Spleen (tissue), 11 donors: Measurements from ENCODE around the gene OR8G1. TPM values are rescaled to one million over a fixed set of nuclear protein-coding genes. Genes with fewer than 3 reads are reported as not detected.

ENCODE experiments used
- DNase-seq: peaks from one replicate; pipeline ENCODE4 v3.0.0-alpha.2; 2020
- H3K27ac ChIP-seq, 8 donors: fragments of 200-600 bp; sonication (generic) in 7 of 8; 1 replicate in 4 of 8; 2 replicates in 4 of 8; pipeline versions ENCODE4 v1.5.0 to v1.8.0; 2016 to 2021; ENCODE audit warnings: inconsistent platforms in 4 of 8, mild to moderate bottlenecking in 4 of 8, moderate library complexity in 1 of 8
- H3K27me3 ChIP-seq, 7 donors: fragments of 200-600 bp; sonication (generic) in 6 of 7; replicated peaks in 1 of 7; 1 replicate in 4 of 7; 2 replicates in 3 of 7; pipeline versions ENCODE4 v1.5.0 to v1.8.0; 2016 to 2021; ENCODE audit warnings: inconsistent platforms in 3 of 7, mild to moderate bottlenecking in 1 of 7
- H3K36me3 ChIP-seq, 6 donors: fragments of 200-600 bp; sonication (generic) in 5 of 6; 1 replicate in 4 of 6; 2 replicates in 2 of 6; pipeline versions ENCODE4 v1.5.0 to v1.8.0; 2016 to 2021; ENCODE audit warnings: inconsistent platforms in 2 of 6
- H3K4me1 ChIP-seq, 6 donors: fragments of 200-600 bp; sonication (generic) in 5 of 6; 1 replicate in 3 of 6; 2 replicates in 3 of 6; pipeline versions ENCODE4 v1.5.0 to v1.8.0; 2016 to 2021; ENCODE audit warnings: inconsistent platforms in 3 of 6
- H3K4me3 ChIP-seq, 8 donors: fragments of 200-600 bp; sonication (generic) in 7 of 8; 1 replicate in 4 of 8; 2 replicates in 4 of 8; pipeline versions ENCODE4 v1.5.0 to v1.8.0; 2016 to 2021; ENCODE audit warnings: inconsistent platforms in 4 of 8, mild to moderate bottlenecking in 4 of 8, moderate library complexity in 2 of 8
- H3K9me3 ChIP-seq, 8 donors: fragments of 200-600 bp; sonication (generic) in 7 of 8; 1 replicate in 4 of 8; 2 replicates in 4 of 8; pipeline versions ENCODE4 v1.5.0 to v1.8.0; 2016 to 2021; ENCODE audit warnings: inconsistent platforms in 4 of 8
- CTCF ChIP-seq, 11 experiments: fragments of 200-600 bp in 7 of 11; fragments of 450-650 bp in 4 of 11; sonication (generic) in 4 of 11; IDR thresholded peaks in 8 of 11; conservative IDR thresholded peaks in 3 of 11; 1 replicate in 7 of 11; 2 replicates in 4 of 11; pipeline versions ENCODE4 v1.4.0 to v1.8.0; 2016 to 2021; ENCODE audit warnings: antibody characterized with exemption in 11 of 11, inconsistent platforms in 4 of 11, mild to moderate bottlenecking in 1 of 11
- POLR2A ChIP-seq, 3 donors: fragments of 450-650 bp; IDR thresholded peaks; one replicate each; pipeline ENCODE4 v1.5.1; 2017; ENCODE audit warnings: antibody characterized with exemption in 3 of 3, mild to moderate bottlenecking in 1 of 3
- POLR2AphosphoS5 ChIP-seq, 3 donors: sonication (generic); formaldehyde crosslinking; IDR thresholded peaks; one replicate each; pipeline ENCODE4 v1.5.1; 2017; ENCODE audit warnings: antibody characterized with exemption in 3 of 3
- WGBS, 5 donors: extraction: QIAGEN DNeasy Blood & Tissue Kit in 3 of 5; methylation state at CpG; one replicate each; pipeline versions ENCODE4 v1.1.5 to v1.1.7; 2013 to 2018; 5-methylcytosine and 5-hydroxymethylcytosine counted together
- intact Hi-C: fragments of 100-400 bp; cut with DNase I; formaldehyde crosslinking; loops from one replicate; pipeline ENCODE4 v1.15.0; 2023; ENCODE audit warnings: low total_unique reads
- polyA plus RNA-seq, 3 donors: library from polyadenylated mRNA; stranded (reverse); fragments of 200-250 nt; gene quantifications; one replicate each; pipeline ENCODE4 v1.2.1, GENCODE V29; 2013
- total RNA-seq, 7 donors: library from RNA; depleted of rRNA in 3 of 7; stranded (reverse); fragments of >200 nt in 3 of 7; fragmentation: NEBNext Ultra II Directional in 4 of 7; extraction: Animal tissue kit (Norgen Biotek cat#: 25700) in 4 of 7; gene quantifications; one replicate each; pipeline versions ENCODE4 v1.1.0 to v1.2.1, GENCODE V29; 2016 to 2021
- donor health status: healthy with polysubstance abuse.
- donor health status: DM: no; HTN: no; CAD: no; lungs with moderate emphysema.
- donor health status: DM: no; HTN: no; CAD: no.
- donor health status: Bipolar disorder and iron deficiency.
- donor health status: healthy.
- donor health status: DM: no; HTN: no; CAD: no.
- donor health status: DM: yes; HTN: yes; CAD: no.

The OR8G1 gene
- total and polyA plus RNA-seq, 10 donors, result not detected

- no peak for DNase-seq
- intact Hi-C loops, result no loop called here
- Histone ChIP-seq H3K27me3 (no peaks in the 10 kb centered on the region), H3K27ac (no peak overlapping the region), H3K9me3 (peaks cover 0 to 33% (median 11%) of the 10 kb centered on the region in 8 donors), H3K4me3 (no peak overlapping the region), H3K4me1 (no peaks in the 10 kb centered on the region), H3K36me3 (no peaks in the 10 kb centered on the region)
- TF ChIP-seq POLR2AphosphoS5 (IDR thresholded peaks at IDR 0.05), result no peak
- TF ChIP-seq CTCF (IDR thresholded peaks at IDR 0.05 in 8 of 11, conservative IDR thresholded peaks at IDR 0.05 in 3 of 11), result no peak
- TF ChIP-seq POLR2A (IDR thresholded peaks at IDR 0.05), result no peak
- 50 to 62% (median 58%) methylated on average over 3 of the region's 3 CpGs for WGBS, 5 donors
Observed at GRCh38 chr11:124285610-124286344, 44.9 kb downstream of the OR8G1 start.

- Histone ChIP-seq H3K4me1 (no peaks in the 10 kb centered on the region), H3K27me3 (no peaks in the 10 kb centered on the region), H3K27ac (no peak overlapping the region), H3K4me3 (no peak overlapping the region), H3K36me3 (no peaks in the 10 kb centered on the region), H3K9me3 (peaks cover 0 to 9% (median 0%) of the 10 kb centered on the region in 8 donors)
- TF ChIP-seq CTCF (IDR thresholded peaks at IDR 0.05 in 8 of 11, conservative IDR thresholded peaks at IDR 0.05 in 3 of 11), result no peak
- no peak for TF ChIP-seq POLR2A (IDR thresholded peaks at IDR 0.05)
- TF ChIP-seq POLR2AphosphoS5 (IDR thresholded peaks at IDR 0.05), result no peak
- DNase-seq, result no peak
- 25 to 46% (median 31%) methylated on average over 1 of the region's 1 CpG for WGBS, 5 donors
- intact Hi-C loops, result no loop called here
Observed at GRCh38 chr11:124294687-124295086, 53.8 kb downstream of the OR8G1 start.

GRCh38 chr11:124296016-124296415, 55.1 kb downstream of the OR8G1 start:
- Histone ChIP-seq H3K27ac (no peak overlapping the region), H3K4me3 (no peak overlapping the region), H3K4me1 (no peaks in the 10 kb centered on the region), H3K27me3 (no peaks in the 10 kb centered on the region), H3K9me3 (peaks cover 0 to 5% (median 0%) of the 10 kb centered on the region in 8 donors), H3K36me3 (no peaks in the 10 kb centered on the region)
- no peak for DNase-seq
- TF ChIP-seq CTCF (IDR thresholded peaks at IDR 0.05 in 8 of 11, conservative IDR thresholded peaks at IDR 0.05 in 3 of 11), result no peak
- TF ChIP-seq POLR2AphosphoS5 (IDR thresholded peaks at IDR 0.05), result no peak
- no peak for TF ChIP-seq POLR2A (IDR thresholded peaks at IDR 0.05)
- intact Hi-C loops, result no loop called here

GRCh38 chr11:124297921-124298320, 57.0 kb downstream of the OR8G1 start:
- peaks cover 0 to 5% (median 0%) of the 10 kb centered on the region in 8 donors for H3K9me3 ChIP-seq
- H3K4me1 ChIP-seq, result no peaks in the 10 kb centered on the region
- no peak overlapping the region for H3K4me3 ChIP-seq
- no peaks in the 10 kb centered on the region for H3K36me3 ChIP-seq
- no peaks in the 10 kb centered on the region for H3K27me3 ChIP-seq
- no peak overlapping the region for H3K27ac ChIP-seq
- no peak for DNase-seq
- 77 to 96% (median 84%) methylated on average over 4 of the region's 4 CpGs for WGBS, 5 donors
- TF ChIP-seq CTCF (IDR thresholded peaks at IDR 0.05 in 8 of 11, conservative IDR thresholded peaks at IDR 0.05 in 3 of 11), result no peak
- no peak for TF ChIP-seq POLR2A (IDR thresholded peaks at IDR 0.05)
- TF ChIP-seq POLR2AphosphoS5 (IDR thresholded peaks at IDR 0.05), result no peak
- intact Hi-C loops, result no loop called here
